HepG2 (cell line): ENCODE data around the gene KRTAP1-1. TPM values are rescaled to one million over a fixed set of nuclear protein-coding genes. Genes with fewer than 3 reads are reported as not detected.

Experiments
- ATAC-seq: fragments of 200-7000 bp; cut with Tn5 transposase; 3 replicates; pipeline ENCODE4 v1.9.1; 2020; ENCODE audit warnings: mild to moderate bottlenecking, moderate library complexity
- BruUV-seq: library from RNA; stranded (reverse); fragments of 400-500 nt; replicated peaks from 2 replicates; lab custom pipeline; 2021; lab: Mats Ljungman, UMichigan
- CTCF ChIA-PET: fragments of 300-600 bp; formaldehyde crosslinking; extraction: SDS; loops from one replicate; lab custom pipeline; 2021; ENCODE audit warnings: low total read pairs, inconsistent platforms, low intra/inter-chr PET ratio; lab: Yijun Ruan, JAX
- POLR2A ChIA-PET: fragments of 350-600 bp; sonication (Branson Sonifier 250); formaldehyde crosslinking; loops from one replicate; lab custom pipeline; 2020; ENCODE audit warnings: antibody characterized with exemption, inconsistent platforms; lab: Yijun Ruan, JAX
- DNase-seq: peaks from one replicate; pipeline ENCODE4 v3.0.0-alpha.2; 2015; ENCODE audit warnings: low spot score
- FAIRE-seq: peaks from 3 replicates; lab custom pipeline; 2011; peaks lifted over from hg19 to GRCh38; lab: Jason Lieb, UNC
- H2AFZ ChIP-seq: one replicate; pipeline ENCODE4 v1.6.1; 2011; ENCODE audit warnings: low read length, inconsistent platforms
- H3K27ac ChIP-seq: fragments of 300-600 bp; 3 replicates; pipeline ENCODE4 v1.8.0; 2011; ENCODE audit warnings: mixed run types, mild to moderate bottlenecking, mixed read lengths, low read length, inconsistent platforms; ENCODE audit not compliant: insufficient read depth; ENCODE audit errors: extremely low read length
- H3K27me3 ChIP-seq, 2 experiments: fragments of 200-600 bp in 1 of 2; 2 replicates in 1 of 2; 3 replicates in 1 of 2; pipeline versions ENCODE4 v1.6.0 to v1.8.0; 2011; ENCODE audit warnings: low read length in 2 of 2, mild to moderate bottlenecking in 2 of 2, moderate library complexity in 2 of 2, inconsistent platforms in 1 of 2; ENCODE audit not compliant: insufficient read depth in 2 of 2, control insufficient read depth in 1 of 2
- H3K36me3 ChIP-seq, 2 experiments: fragments of 200-600 bp in 1 of 2; replicated peaks in 1 of 2; 2 replicates in 1 of 2; 3 replicates in 1 of 2; pipeline versions ENCODE4 v1.5.1 to v1.8.0; 2011; ENCODE audit warnings: low read length in 2 of 2, inconsistent platforms in 1 of 2; ENCODE audit not compliant: insufficient read depth in 2 of 2, control insufficient read depth in 1 of 2
- H3K4me1 ChIP-seq: 2 replicates; pipeline ENCODE4 v1.5.1; 2012; ENCODE audit warnings: low read length, inconsistent platforms; ENCODE audit not compliant: insufficient read depth
- H3K4me2 ChIP-seq: 2 replicates; pipeline ENCODE4 v1.6.0; 2011; ENCODE audit warnings: low read depth, low read length, inconsistent platforms
- H3K4me3 ChIP-seq, 3 experiments: fragments of 200-600 bp in 1 of 3; sonication (generic), shearing (Covaris generic) in 1 of 3; replicated peaks in 1 of 3; 2 replicates each; pipeline ENCODE4 v1.5.1; 2011 to 2016; ENCODE audit warnings: low read length in 3 of 3, inconsistent platforms in 2 of 3, low read depth in 2 of 3, mild to moderate bottlenecking in 2 of 3, control low read depth in 1 of 3, mixed read lengths in 1 of 3; ENCODE audit not compliant: insufficient read depth in 1 of 3
- H3K79me2 ChIP-seq: one replicate; pipeline ENCODE4 v1.6.1; 2011; ENCODE audit warnings: low read length, inconsistent platforms; ENCODE audit not compliant: insufficient read depth
- H3K9ac ChIP-seq: 2 replicates; pipeline ENCODE4 v1.6.0; 2011; ENCODE audit warnings: mild to moderate bottlenecking, low read depth, low read length, inconsistent platforms; ENCODE audit not compliant: insufficient read depth
- H3K9me3 ChIP-seq: 2 replicates; pipeline ENCODE4 v1.5.1; 2012; ENCODE audit warnings: mild to moderate bottlenecking, low read length
- H4K20me1 ChIP-seq: 2 replicates; pipeline ENCODE4 v1.6.0; 2011; ENCODE audit warnings: inconsistent platforms, mild to moderate bottlenecking, low read length, moderate library complexity; ENCODE audit not compliant: insufficient read depth
- FOXJ3 ChIP-seq: sonication (generic); formaldehyde crosslinking; IDR thresholded peaks from 2 replicates; pipeline ENCODE4 v1.4.0; 2020; ENCODE audit warnings: missing genetic modification reagents, mild to moderate bottlenecking, borderline replicate concordance
- SALL2 ChIP-seq: sonication (generic); formaldehyde crosslinking; IDR thresholded peaks from 2 replicates; pipeline ENCODE4 v1.8.1; 2023; ENCODE audit warnings: mild to moderate bottlenecking, missing genetic modification reagents, inconsistent platforms
- SOX13 ChIP-seq, 3 experiments: fragments of 450-650 bp in 1 of 3; sonication (generic) in 1 of 3; formaldehyde crosslinking in 1 of 3; IDR thresholded peaks in 2 of 3; conservative IDR thresholded peaks in 1 of 3; 2 replicates each; pipeline versions ENCODE4 v1.5.0 to v1.6.1; 2016 to 2020; ENCODE audit warnings: antibody characterized with exemption in 1 of 3, mild to moderate bottlenecking in 1 of 3, missing compliant biosample characterization in 1 of 3, missing genetic modification reagents in 1 of 3, moderate library complexity in 1 of 3
- ZBTB1 ChIP-seq: sonication (generic); formaldehyde crosslinking; IDR thresholded peaks from 2 replicates; pipeline ENCODE4 v1.4.0; 2020; ENCODE audit warnings: missing genetic modification reagents, borderline replicate concordance
- ZNF275 ChIP-seq: sonication (generic); formaldehyde crosslinking; IDR thresholded peaks from 2 replicates; pipeline ENCODE4 v1.8.0; 2022; ENCODE audit warnings: missing genetic modification reagents, mild to moderate bottlenecking, inconsistent platforms, borderline replicate concordance
- ZNF747 ChIP-seq: sonication (generic); formaldehyde crosslinking; IDR thresholded peaks from 2 replicates; pipeline ENCODE4 v1.8.1; 2023; ENCODE audit warnings: missing genetic modification reagents, mild to moderate bottlenecking, borderline replicate concordance
- ZNF768 ChIP-seq: sonication (generic); formaldehyde crosslinking; IDR thresholded peaks from 2 replicates; pipeline ENCODE4 v1.4.0; 2020; ENCODE audit warnings: missing genetic modification reagents
- WGBS: methylation state at CpG from one replicate; pipeline ENCODE4 v1.1.6; 2017; ENCODE audit warnings: low lambda C conversion rate; 5-methylcytosine and 5-hydroxymethylcytosine counted together
- in situ Hi-C: cut with HindIII; loops from 2 replicates; pipeline ENCODE4 v1.10.0; 2017; ENCODE audit warnings: low pct_unique_long_range_greater_than_20kb; ENCODE audit not compliant: extremely low pct_ligation_motif_present
- intact Hi-C: fragments of 100-400 bp; cut with micrococcal nuclease; formaldehyde crosslinking; loops from one replicate; pipeline ENCODE4 v1.10.0; 2022; ENCODE audit not compliant: unreplicated experiment
- polyA plus RNA-seq, 8 experiments: library from polyadenylated mRNA; depleted of rRNA in 3 of 8; stranded (reverse) in 7 of 8; unstranded in 1 of 8; fragments of >200 nt; fragmentation: Illumina TruSeq in 4 of 8; extraction: Trizol in 4 of 8; gene quantifications; 2 replicates each; pipeline versions ENCODE4 v1.2.1 to v1.2.3, GENCODE V29; 2011 to 2016; ENCODE audit warnings: low read depth in 4 of 8, missing spikeins in 1 of 8, mixed read lengths in 1 of 8; ENCODE audit not compliant: insufficient read depth in 1 of 8
- total RNA-seq, 5 experiments: library from RNA; depleted of rRNA; stranded (reverse); fragments of >200 nt; fragmentation: Illumina TruSeq; extraction: Trizol; gene quantifications; 2 replicates each; pipeline ENCODE4 v1.2.3, GENCODE V29; 2016; ENCODE audit warnings: low read depth in 1 of 5
- TF ChIP-seq, protein P1 (sequence below): sonication (generic); formaldehyde crosslinking; IDR thresholded peaks from 2 replicates; pipeline ENCODE4 v1.4.0; 2020; ENCODE audit warnings: missing genetic modification reagents, borderline replicate concordance
- TF ChIP-seq, protein P2 (sequence below): IDR thresholded peaks from 2 replicates; pipeline ENCODE4 v1.6.1; 2016; ENCODE audit warnings: low read depth, control low read depth
- TF ChIP-seq, protein P3 (sequence below): IDR thresholded peaks from 2 replicates; pipeline ENCODE4 v1.6.1; 2016; ENCODE audit warnings: mild to moderate bottlenecking, missing biosample characterization, missing genetic modification reagents
- TF ChIP-seq, protein P4 (sequence below): sonication (generic); formaldehyde crosslinking; conservative IDR thresholded peaks from 2 replicates; pipeline ENCODE4 v1.5.0; 2020; ENCODE audit warnings: missing genetic modification reagents

KRTAP1-1 gene
- total and polyA plus RNA-seq, 2 of the 13 experiments (the other 11 are each of a cell fraction or from before 2014, with no cell fraction given), result not detected

- TF ChIP-seq, protein P1, sequence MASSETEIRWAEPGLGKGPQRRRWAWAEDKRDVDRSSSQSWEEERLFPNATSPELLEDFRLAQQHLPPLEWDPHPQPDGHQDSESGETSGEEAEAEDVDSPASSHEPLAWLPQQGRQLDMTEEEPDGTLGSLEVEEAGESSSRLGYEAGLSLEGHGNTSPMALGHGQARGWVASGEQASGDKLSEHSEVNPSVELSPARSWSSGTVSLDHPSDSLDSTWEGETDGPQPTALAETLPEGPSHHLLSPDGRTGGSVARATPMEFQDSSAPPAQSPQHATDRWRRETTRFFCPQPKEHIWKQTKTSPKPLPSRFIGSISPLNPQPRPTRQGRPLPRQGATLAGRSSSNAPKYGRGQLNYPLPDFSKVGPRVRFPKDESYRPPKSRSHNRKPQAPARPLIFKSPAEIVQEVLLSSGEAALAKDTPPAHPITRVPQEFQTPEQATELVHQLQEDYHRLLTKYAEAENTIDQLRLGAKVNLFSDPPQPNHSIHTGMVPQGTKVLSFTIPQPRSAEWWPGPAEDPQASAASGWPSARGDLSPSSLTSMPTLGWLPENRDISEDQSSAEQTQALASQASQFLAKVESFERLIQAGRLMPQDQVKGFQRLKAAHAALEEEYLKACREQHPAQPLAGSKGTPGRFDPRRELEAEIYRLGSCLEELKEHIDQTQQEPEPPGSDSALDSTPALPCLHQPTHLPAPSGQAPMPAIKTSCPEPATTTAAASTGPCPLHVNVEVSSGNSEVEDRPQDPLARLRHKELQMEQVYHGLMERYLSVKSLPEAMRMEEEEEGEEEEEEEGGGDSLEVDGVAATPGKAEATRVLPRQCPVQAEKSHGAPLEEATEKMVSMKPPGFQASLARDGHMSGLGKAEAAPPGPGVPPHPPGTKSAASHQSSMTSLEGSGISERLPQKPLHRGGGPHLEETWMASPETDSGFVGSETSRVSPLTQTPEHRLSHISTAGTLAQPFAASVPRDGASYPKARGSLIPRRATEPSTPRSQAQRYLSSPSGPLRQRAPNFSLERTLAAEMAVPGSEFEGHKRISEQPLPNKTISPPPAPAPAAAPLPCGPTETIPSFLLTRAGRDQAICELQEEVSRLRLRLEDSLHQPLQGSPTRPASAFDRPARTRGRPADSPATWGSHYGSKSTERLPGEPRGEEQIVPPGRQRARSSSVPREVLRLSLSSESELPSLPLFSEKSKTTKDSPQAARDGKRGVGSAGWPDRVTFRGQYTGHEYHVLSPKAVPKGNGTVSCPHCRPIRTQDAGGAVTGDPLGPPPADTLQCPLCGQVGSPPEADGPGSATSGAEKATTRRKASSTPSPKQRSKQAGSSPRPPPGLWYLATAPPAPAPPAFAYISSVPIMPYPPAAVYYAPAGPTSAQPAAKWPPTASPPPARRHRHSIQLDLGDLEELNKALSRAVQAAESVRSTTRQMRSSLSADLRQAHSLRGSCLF, result no peak
- TF ChIP-seq SOX13 (IDR thresholded peaks at IDR 0.05) (no peak), SOX13 (CRISPR knock-in tag; conservative IDR thresholded peaks at IDR 0.05 in 1 of 2, IDR thresholded peaks at IDR 0.05 in 1 of 2) (peak in 1 of 2 experiments; percentile 65; a peak in 2 of 4 replicates)
Observed at GRCh38 chr17:41016578-41017215, 24.6 kb downstream of the KRTAP1-1 start (continued).

DNA sequence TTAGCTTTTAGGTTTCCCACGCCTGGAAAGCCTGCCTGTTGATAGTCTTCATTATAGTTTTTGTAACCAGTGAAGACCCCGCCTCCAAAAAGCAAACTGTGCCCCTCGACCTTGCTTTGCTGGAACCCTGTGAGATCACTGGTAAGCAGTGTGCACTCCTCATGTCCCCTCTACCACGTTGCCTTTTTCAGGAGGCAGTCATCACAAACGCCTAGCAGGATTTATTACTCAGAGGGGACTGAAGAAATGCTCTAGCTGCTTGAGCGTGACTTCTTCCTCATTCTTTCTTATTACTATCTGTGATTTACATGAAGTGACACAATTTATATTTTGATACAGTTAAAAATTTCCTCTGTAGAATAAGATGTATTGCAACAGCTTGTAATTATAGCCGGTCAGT lies 25.8 kb downstream of the KRTAP1-1 start:
- H2AFZ ChIP-seq, result no peak overlapping the region
- no peak for FAIRE-seq
- intact Hi-C loops (no loop called here), in situ Hi-C loops (no loop called here)
- BruUV-seq, result no TSS peak
- peaks cover 53% of the 10 kb centered on the region for H3K4me1 ChIP-seq
- no peaks in the 10 kb centered on the region for H3K36me3 ChIP-seq
- H3K4me3 ChIP-seq, result no peak overlapping the region
- H3K9ac ChIP-seq, result no peak overlapping the region
- no peaks in the 10 kb centered on the region for H4K20me1 ChIP-seq
- POLR2A ChIA-PET, result interaction anchor here (1.3 kb wide), 1 partner anchor 58 kb away, joined by 3 read pairs; no protein-coding TSS in a partner anchor
- no peak for DNase-seq
- no peaks in the 10 kb centered on the region for H3K27me3 ChIP-seq
- no peak overlapping the region for H3K4me2 ChIP-seq
- H3K27ac ChIP-seq, result no peak overlapping the region
- no peaks in the 10 kb centered on the region for H3K79me2 ChIP-seq
- WGBS, result 84% methylated on average over 7 of the region's 7 CpGs
- H3K9me3 ChIP-seq, result no peaks in the 10 kb centered on the region
- CTCF ChIA-PET, result no interaction called here
- no peak for ATAC-seq
- TF ChIP-seq ZBTB1 (CRISPR knock-in tag), result no peak
- TF ChIP-seq, protein P2, sequence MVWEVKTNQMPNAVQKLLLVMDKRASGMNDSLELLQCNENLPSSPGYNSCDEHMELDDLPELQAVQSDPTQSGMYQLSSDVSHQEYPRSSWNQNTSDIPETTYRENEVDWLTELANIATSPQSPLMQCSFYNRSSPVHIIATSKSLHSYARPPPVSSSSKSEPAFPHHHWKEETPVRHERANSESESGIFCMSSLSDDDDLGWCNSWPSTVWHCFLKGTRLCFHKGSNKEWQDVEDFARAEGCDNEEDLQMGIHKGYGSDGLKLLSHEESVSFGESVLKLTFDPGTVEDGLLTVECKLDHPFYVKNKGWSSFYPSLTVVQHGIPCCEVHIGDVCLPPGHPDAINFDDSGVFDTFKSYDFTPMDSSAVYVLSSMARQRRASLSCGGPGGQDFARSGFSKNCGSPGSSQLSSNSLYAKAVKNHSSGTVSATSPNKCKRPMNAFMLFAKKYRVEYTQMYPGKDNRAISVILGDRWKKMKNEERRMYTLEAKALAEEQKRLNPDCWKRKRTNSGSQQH, result no peak
- TF ChIP-seq ZNF747 (CRISPR knock-in tag), result no peak
- no peak for TF ChIP-seq ZNF275 (CRISPR knock-in tag)
- no peak for TF ChIP-seq ZNF768 (CRISPR knock-in tag)
- TF ChIP-seq, protein P3, sequence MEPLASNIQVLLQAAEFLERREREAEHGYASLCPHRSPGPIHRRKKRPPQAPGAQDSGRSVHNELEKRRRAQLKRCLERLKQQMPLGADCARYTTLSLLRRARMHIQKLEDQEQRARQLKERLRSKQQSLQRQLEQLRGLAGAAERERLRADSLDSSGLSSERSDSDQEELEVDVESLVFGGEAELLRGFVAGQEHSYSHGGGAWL, result no peak
- TF ChIP-seq SALL2 (CRISPR knock-in tag), result no peak
- no peak for TF ChIP-seq FOXJ3
- TF ChIP-seq, protein P4, sequence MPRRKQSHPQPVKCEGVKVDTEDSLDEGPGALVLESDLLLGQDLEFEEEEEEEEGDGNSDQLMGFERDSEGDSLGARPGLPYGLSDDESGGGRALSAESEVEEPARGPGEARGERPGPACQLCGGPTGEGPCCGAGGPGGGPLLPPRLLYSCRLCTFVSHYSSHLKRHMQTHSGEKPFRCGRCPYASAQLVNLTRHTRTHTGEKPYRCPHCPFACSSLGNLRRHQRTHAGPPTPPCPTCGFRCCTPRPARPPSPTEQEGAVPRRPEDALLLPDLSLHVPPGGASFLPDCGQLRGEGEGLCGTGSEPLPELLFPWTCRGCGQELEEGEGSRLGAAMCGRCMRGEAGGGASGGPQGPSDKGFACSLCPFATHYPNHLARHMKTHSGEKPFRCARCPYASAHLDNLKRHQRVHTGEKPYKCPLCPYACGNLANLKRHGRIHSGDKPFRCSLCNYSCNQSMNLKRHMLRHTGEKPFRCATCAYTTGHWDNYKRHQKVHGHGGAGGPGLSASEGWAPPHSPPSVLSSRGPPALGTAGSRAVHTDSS (CRISPR knock-in tag), result no peak
